ENCODE measurements around the gene MACIR. TPM values are rescaled to one million over a fixed set of nuclear protein-coding genes. Genes with fewer than 3 reads are reported as not detected.

The MACIR gene
- total RNA-seq, 1 donor from 2014 or later = 6.2 TPM

DNA sequence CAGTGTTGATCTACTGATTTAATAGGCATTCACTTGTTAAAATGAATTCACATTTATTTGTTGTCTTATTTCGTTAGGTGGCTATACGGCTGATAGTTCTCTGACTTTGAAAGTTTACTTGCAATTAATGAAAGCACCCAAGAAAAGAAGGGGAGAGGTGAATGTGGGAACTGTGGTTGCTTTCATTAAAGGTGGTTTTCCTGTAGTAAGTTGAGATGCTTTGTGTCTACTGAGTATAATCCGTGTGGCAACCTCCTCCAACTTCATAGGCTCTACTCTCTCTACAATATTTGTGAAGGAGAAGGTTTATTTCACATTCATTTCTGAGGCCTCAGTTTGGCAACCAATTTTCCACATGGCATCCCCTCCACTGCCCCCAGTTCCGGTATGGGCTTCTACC, 12.8 kb upstream of the MACIR start:
- DNase-seq (ENCODE audit: low spot score) = no peak

DNA sequence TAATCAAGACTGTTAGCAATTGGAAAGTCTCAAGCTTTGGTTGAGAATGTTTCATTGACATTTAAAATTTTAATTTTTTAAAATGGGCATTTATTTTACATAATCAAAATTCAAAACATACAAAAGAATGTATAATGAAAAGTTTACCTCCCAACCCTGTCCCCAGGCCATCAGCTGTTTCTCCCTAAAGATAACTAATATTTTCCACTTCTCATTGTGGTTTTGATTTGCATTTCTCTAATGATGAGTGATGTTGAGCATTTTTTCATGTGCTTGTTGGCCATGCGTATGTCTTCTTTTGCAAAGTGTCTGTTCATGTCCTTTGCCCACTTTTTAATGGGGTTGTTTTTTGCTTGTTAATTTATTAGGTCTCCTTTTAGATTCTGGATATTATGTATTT, 11.4 kb upstream of the MACIR start:
- DNase-seq (ENCODE audit: low spot score) = no peak

- no peak for DNase-seq (ENCODE audit: low spot score)
Observed at GRCh38 chr5:103249068-103249467, 9.5 kb upstream of the MACIR start.

GRCh38 chr5:103254921-103255320, 3.6 kb upstream of the MACIR start:
- DNase-seq (ENCODE audit: low spot score) = no peak

- DNase-seq (ENCODE audit: low spot score) = no peak
Observed at GRCh38 chr5:103255691-103256090, 2.9 kb upstream of the MACIR start.

DNA sequence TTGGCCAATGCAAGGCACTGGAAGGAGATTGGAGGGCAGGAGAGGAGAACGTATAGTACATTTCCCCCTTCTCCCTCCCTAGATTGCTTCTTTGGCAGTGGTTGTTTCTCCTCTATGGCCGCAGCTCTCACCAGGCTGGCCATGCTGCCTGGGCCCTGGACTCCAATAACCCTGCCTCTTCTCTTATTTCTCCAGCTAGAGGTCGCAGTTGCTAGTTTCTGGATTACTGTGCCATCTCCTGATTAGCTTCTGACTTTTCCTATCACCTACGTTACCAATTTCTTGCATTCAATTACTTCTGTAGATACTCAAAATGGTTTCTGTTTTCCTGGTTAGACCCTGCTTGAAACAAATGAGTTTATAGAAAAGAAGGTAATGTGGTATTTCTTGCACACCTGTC, 2.4 kb upstream of the MACIR start:
- DNase-seq (ENCODE audit: low spot score) = no peak

GRCh38 chr5:103258957-103259704, 568 bp downstream of the MACIR start:
- DNase-seq (ENCODE audit: low spot score) = peak; percentile 62

GRCh38 chr5:103259705-103260355, 1.3 kb downstream of the MACIR start:
- DNase-seq (ENCODE audit: low spot score) = peak; percentile 45

GRCh38 chr5:103260951-103261350, 2.4 kb downstream of the MACIR start:
- DNase-seq (ENCODE audit: low spot score) = no peak

DNA sequence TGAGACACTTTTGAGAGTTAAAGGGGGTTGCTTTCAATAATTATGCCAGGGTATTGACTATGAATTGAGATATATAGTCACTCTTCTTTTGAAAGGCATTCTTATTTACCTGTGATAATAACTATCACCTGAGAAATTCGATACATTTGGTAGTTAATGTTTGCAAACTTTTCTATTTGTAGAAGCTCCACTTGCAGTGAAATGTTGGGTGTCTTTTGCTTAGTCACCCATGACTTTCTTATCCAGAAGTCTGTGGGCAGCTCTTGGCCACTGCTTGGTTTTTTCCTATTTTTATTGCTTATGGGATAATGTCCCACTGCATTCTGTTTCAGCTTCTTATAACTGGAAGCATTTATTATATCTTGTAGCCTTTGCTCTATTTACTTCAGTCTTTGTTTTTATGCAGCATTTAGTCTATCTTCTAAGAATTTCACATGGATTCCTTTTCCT, 3.9 kb downstream of the MACIR start:
- DNase-seq (ENCODE audit: low spot score) = no peak

- no peak for DNase-seq (ENCODE audit: low spot score)
Observed at GRCh38 chr5:103263054-103263453, 4.5 kb downstream of the MACIR start.

- no peak for DNase-seq (ENCODE audit: low spot score)
Observed at GRCh38 chr5:103264508-103264907, 5.9 kb downstream of the MACIR start.

DNA sequence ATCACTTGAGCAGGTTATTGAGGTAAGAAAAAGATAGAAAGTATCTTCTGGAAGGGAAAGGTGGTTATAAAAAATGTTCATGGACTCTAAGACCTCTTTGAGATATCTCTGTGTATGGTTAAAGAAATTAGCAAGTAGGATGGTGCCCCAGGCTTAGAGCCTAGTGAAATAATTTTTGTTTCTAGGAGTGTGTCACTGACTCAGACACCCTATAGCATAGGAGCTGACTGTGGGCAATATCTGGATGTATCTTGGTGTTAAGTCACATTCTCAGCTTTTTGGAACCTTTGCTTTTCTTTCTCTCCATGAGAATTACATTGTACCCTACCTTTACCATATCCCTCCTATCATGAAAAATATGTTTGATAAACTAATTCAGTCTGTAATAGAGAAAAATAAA, 12.0 kb downstream of the MACIR start:
- DNase-seq (ENCODE audit: low spot score) = no peak

- no peak for DNase-seq (ENCODE audit: low spot score)
Observed at GRCh38 chr5:103271570-103272289, 13.2 kb downstream of the MACIR start.

DNA sequence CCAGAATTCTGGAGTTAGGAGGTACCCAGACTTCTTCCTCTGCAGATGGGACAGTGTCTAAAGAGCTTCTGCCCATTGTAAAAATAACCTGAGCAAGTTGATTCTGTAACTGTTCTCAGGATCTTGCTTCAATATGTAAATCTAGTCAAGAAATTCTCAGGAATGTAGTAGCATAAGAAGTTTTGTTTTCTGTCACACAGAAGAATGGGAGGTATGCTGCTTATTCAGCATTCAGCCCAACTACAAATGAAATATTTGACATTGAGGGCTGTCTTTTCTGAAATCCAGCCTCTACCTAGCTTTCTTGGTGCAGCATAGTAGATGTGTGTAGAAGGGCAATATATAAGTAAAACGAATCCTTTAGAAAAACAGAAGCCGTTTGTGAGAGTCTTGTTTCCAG, 13.8 kb downstream of the MACIR start:
- no peak for DNase-seq (ENCODE audit: low spot score)

GRCh38 chr5:103273952-103274351, 15.4 kb downstream of the MACIR start:
- DNase-seq (ENCODE audit: low spot score) = no peak

DNA sequence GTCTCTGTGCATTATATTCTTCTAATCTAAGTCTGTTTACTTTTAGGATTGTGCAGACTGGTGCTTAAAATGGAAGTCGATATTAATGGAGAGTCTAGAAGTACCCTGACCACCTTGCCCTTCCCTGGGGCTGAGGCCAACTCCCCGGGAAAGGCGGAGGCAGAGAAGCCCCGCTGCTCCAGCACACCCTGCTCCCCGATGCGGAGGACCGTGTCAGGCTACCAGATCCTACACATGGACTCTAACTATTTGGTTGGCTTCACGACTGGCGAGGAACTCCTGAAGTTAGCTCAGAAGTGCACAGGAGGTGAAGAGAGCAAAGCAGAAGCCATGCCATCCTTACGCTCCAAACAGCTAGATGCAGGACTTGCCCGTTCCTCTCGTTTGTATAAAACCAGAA, 17.3 kb downstream of the MACIR start:
- no peak for DNase-seq (ENCODE audit: low spot score)

DNA sequence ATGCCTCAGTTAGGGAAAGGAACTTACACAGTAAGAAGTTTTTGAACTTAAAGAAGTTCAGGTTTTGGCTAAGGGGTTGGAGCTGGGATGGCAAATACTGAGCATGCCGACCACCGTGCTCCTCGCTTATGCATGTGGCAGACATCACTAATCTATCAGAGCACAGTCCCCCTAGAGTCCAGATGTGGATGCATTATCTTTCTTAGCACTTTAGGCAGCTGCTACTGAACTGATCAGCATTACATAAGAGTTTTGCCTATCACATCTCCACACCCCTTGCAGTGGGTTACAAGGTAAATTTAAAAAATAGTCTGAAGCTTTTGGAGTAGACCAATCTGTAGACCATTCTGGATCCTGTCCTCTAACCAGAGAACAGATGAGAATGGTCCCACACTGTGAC, 22.4 kb downstream of the MACIR start:
- no peak for DNase-seq (ENCODE audit: low spot score)

DNA sequence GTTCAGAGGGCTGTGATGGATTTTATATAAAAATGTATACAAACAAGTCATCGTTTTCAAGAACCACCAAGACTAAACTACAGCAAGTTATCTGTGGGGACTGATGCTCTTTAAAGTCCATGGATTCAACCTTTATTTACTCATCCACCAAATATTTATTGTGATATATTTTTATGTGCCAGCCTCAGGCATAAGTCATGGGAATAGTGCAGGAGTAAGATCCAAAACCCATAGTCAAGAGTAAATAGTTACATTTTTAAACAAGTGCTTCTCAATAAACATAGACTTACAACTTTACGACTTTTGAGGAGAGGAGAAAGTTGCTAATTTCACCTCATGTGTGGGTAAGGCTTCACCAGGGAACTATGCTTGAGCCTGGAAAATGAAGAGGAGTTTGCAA, 24.6 kb downstream of the MACIR start:
- no peak for DNase-seq (ENCODE audit: low spot score)

DNA sequence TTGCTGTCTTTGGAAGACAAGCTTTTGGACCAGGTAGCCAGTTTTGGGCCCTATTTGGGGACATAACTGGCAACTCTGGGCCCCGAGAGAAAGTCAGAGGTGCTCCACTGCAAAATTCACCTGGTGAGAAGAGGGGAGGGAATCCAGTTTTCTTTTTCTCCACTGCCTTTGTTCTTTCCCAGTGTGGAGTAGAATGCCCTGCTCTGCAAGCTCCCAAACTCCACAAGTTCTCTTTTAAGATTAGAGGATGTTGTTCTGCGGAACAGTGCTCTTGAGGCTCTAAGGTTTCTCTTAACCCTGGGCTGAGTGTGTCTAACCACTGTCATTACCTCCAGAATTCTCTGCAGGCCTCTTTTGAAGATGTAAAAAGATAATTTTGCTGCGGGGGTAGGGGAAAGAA, 25.3 kb downstream of the MACIR start:
- no peak for DNase-seq (ENCODE audit: low spot score)

GRCh38 chr5:103286622-103287021, 28.1 kb downstream of the MACIR start:
- no peak for DNase-seq (ENCODE audit: low spot score)

GRCh38 chr5:103289024-103289423, 30.5 kb downstream of the MACIR start:
- DNase-seq (ENCODE audit: low spot score) = no peak

DNA sequence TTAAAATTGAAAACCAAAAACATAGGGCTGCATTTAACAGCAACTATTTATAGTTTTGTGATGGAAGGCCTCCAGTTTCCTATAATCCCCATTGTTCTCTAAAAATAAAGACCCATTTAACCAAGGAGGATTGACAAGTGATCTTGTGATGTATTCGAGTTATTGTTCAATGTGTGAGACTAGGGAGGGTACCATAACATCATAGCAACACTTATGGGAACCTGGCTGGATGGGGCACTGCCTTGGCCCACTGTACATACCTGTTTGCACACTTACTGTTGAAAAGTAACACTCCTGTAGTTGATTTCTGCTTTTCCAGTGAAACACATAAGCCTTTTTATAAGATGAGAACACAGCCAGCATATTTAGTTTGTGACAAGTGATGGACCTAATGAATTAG, 32.3 kb downstream of the MACIR start:
- DNase-seq (ENCODE audit: low spot score) = no peak

Data from ureter (tissue), 1 donor.